Kidney epithelial cell (primary cell): ENCODE data around the gene CNN3. TPM values are rescaled to one million over a fixed set of nuclear protein-coding genes. Genes with fewer than 3 reads are reported as not detected.

ENCODE experiments used
- DNase-seq: peaks from one replicate; pipeline ENCODE4 v3.0.0-alpha.2; 2010; ENCODE audit warnings: low read depth
- H3K27me3 ChIP-seq: 2 replicates; pipeline ENCODE4 v1.6.0; 2011; ENCODE audit warnings: low read length; ENCODE audit not compliant: control insufficient read depth, insufficient read depth
- H3K36me3 ChIP-seq: 2 replicates; pipeline ENCODE4 v1.5.1; 2011; ENCODE audit warnings: low read length; ENCODE audit not compliant: control insufficient read depth, insufficient read depth
- H3K4me3 ChIP-seq: 2 replicates; pipeline ENCODE4 v1.5.1; 2011; ENCODE audit warnings: low read depth, mild to moderate bottlenecking, control low read depth, low read length
- total RNA-seq: library from RNA; depleted of rRNA; stranded (reverse); fragments of >200 nt; gene quantifications from 2 replicates; pipeline ENCODE4 v1.2.3, GENCODE V29; 2015
- TF ChIP-seq, protein P1 (sequence below): IDR thresholded peaks from 2 replicates; pipeline ENCODE4 v1.5.1; 2011; ENCODE audit warnings: mild to moderate bottlenecking, moderate library complexity, low read length, control low read depth, inconsistent platforms; ENCODE audit not compliant: insufficient read depth, poor library complexity, severe bottlenecking

The CNN3 gene
- total RNA-seq, 1 donor from 2014 or later = 223 TPM

DNA sequence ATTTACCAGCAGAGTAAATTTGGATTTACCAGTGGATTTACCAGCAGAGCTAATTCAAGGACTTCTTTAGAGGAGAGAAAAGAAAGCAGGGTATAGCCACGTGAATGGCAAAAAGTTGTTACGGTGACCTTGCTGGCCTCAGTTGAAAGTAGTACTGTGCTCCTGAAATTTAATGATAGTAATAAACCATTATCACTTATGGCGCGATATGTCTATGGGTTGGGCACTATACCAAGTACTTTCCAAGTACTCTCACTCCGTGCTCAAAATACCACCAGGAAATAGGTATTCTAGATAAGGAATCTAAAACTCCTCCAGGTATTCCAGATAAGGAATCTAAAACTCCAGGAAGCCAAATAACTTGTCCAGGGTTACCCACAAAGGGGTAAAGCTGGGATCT, 70.9 kb downstream of the CNN3 start:
- Histone ChIP-seq H3K4me3 (no peak overlapping the region), H3K27me3 (no peaks in the 10 kb centered on the region), H3K36me3 (no peaks in the 10 kb centered on the region)
- DNase-seq = no peak
- TF ChIP-seq, protein P1, sequence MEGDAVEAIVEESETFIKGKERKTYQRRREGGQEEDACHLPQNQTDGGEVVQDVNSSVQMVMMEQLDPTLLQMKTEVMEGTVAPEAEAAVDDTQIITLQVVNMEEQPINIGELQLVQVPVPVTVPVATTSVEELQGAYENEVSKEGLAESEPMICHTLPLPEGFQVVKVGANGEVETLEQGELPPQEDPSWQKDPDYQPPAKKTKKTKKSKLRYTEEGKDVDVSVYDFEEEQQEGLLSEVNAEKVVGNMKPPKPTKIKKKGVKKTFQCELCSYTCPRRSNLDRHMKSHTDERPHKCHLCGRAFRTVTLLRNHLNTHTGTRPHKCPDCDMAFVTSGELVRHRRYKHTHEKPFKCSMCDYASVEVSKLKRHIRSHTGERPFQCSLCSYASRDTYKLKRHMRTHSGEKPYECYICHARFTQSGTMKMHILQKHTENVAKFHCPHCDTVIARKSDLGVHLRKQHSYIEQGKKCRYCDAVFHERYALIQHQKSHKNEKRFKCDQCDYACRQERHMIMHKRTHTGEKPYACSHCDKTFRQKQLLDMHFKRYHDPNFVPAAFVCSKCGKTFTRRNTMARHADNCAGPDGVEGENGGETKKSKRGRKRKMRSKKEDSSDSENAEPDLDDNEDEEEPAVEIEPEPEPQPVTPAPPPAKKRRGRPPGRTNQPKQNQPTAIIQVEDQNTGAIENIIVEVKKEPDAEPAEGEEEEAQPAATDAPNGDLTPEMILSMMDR = no peak

DNA sequence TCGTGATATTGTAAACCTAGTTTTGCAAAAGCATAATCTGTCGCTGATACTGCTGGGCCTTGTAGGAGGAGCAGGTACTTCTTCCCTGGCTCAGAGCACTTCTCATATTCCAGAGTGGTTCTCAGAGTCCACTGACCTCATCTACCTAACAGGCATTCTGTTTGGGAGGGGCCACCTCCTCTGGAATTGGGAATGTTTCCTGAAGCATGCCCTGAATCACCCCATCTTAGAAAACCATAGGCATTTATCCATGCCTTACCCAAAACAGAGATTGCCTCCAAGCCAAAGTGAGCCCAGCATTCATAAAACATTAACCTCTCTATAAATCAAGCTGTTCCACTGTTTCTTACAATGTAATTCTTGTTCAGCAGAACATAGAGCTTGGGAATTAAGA, 71.6 kb downstream of the CNN3 start:
- TF ChIP-seq, protein P1 = no peak
- peak; percentile 50 for DNase-seq
- Histone ChIP-seq H3K36me3 (no peaks in the 10 kb centered on the region), H3K4me3 (no peak overlapping the region), H3K27me3 (no peaks in the 10 kb centered on the region)

DNA sequence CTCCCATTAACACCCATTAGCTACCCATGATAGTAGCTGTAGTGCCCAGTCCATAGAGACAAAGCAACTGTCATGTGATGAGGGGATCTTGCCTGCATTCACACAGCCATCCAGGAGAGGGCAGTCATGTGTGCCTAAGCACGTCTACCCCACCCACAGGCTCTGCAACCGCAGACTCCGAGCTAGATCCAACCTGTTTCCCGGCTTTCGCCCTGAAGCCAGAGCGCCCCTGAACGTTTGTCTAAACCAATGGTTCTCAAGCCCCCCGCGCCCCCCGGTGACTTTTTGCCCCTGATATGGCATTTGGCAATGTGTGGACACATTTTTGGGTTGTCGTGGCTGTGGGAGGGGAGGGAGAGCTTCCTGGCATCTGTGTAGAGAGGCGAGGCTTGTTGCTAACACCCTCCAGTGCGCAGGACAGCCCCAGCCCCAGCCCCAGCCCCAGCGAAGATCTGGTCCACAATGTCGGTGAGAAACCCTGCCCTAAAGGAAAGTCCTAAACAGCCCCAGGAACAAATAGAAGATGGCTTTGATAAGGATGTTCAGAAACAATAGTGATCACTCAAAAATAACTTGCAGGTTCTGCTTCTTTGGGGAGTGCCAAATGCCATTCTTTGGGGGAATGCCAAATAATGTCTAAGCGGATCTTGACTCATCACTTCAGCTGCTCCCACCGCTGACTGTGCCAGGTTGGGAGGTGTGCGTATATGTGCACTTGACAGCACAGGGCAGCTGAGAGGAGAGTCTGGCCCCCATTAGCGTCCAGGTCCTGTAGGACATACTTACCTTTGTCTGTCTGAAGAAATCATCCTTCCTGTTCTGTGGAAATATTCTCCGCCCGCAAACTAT, 72.2 kb downstream of the CNN3 start:
- Histone ChIP-seq H3K4me3 (peak overlapping the region; percentile 14), H3K36me3 (no peaks in the 10 kb centered on the region), H3K27me3 (no peaks in the 10 kb centered on the region)
- TF ChIP-seq, protein P1 = peak; percentile 92
- peak; percentile 79 for DNase-seq

DNA sequence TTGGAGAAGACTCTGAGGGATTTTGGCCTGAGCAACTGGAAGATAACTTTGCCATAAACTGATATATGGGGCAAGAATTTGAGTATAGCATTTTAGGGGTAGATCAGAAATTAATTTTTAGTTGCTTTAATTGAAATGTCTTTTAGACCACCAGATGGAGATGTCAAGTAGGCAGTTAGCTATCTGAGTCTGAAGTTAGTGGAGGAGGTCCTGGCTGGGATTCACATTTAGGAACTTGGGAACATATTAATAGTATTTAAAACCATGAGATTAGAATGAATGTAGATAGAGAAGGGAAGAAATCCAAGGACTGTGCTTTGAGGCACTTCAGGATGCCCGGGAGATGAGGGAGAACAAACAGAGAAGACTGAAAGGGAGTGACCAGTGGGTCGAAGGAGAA, 74.1 kb downstream of the CNN3 start:
- no peak overlapping the region for H3K4me3 ChIP-seq
- DNase-seq = no peak
- TF ChIP-seq, protein P1 = no peak
- no peaks in the 10 kb centered on the region for H3K36me3 ChIP-seq
- H3K27me3 ChIP-seq = no peaks in the 10 kb centered on the region

DNA sequence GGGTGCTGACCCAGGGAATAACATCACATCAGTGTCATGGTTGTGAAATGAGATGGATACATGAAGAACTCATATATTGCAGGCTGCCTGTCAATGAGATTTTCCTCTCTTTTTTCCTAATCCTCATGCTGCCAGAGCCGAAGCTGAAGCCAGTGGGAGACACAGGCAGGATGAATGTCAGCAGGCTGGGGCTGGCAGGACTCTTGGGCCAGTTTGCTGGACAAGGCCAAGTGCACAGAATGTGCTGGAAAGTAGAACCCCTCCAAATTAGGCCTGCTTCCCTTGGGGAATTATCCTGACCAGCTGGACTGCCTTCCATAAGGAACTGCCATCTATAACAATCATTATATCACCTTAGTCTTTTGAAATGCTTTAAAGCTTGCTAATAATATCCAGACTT, 75.3 kb downstream of the CNN3 start:
- H3K27me3 ChIP-seq = no peaks in the 10 kb centered on the region
- TF ChIP-seq, protein P1 = no peak
- DNase-seq = no peak
- no peak overlapping the region for H3K4me3 ChIP-seq
- no peaks in the 10 kb centered on the region for H3K36me3 ChIP-seq

Other genes with a start within 250 kb of the CNN3 start
- 13.1 and 14.6 TPM in 2 replicates for gene SLC44A3, start 106.8 kb downstream of the CNN3 start, total RNA-seq
- 0.92 and 1.0 TPM in 2 replicates for gene ALG14, start 145.8 kb upstream of the CNN3 start, total RNA-seq
- 3.0 and 4.0 TPM in 2 replicates for gene TLCD4, start 190.2 kb upstream of the CNN3 start, total RNA-seq